GM18498 (cell line): ENCODE results near the gene MTA2.
"Not testable (repeated sequence)": the region's sequence is repeated elsewhere in the genome, so short reads cannot be mapped to it uniquely, and the experiment has no call there.

ENCODE experiments used
- ATAC-seq: cut with Tn5 transposase; IDR thresholded peaks from one replicate; pipeline ENCODE4 v1.9.1; 2021; ENCODE audit warnings: mild to moderate bottlenecking, moderate library complexity; ENCODE audit not compliant: unreplicated experiment

MTA2 gene

DNA sequence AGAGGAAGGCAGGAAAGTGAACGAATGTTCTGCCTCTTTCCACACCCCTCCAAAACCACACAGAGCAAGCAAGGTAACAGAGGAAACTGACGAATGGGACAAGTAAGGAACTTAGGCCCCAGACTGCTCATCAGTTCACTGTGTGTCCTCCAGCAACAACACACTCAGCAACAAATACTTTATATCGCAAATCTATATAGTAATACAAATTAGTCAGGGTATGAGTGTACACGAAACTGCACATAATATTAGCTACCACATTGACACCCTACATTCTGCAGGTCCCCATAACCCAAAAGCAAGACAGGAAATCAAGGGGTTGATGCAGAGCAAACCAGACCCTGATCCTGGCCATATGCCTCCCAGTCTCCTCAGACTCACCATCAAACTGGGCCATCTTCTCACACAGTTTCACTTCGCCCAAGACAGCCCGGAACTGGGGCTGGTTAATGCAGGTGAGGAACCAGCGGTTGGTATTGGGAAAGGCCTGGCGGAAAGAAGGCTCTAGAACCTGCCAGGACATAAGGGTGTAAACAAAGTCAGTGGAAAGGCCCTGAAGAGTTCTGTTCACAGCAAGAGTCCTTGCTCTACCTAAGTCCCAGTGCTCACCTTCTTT lies 34.5 kb downstream of the MTA2 start:
- ATAC-seq: no peak

DNA sequence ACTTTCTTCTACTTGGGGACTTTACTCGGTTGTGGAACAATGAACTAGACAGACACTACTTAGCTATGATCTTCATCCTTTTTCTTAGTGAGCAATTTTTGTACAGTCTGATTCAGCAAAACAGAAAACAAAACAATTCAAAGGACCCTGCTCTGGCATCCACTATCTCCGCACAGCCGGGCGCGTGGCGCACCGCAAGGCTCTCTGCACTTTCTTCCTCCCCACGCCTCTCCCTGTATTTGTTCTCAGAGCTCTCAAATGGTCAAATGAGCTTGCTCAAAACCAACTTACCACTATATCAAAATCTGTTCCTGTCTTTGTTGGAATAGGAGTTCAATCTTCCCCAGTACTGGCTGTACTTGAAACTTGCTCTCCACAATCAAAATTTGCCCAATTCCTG lies 35.4 kb downstream of the MTA2 start:
- ATAC-seq: no peak

DNA sequence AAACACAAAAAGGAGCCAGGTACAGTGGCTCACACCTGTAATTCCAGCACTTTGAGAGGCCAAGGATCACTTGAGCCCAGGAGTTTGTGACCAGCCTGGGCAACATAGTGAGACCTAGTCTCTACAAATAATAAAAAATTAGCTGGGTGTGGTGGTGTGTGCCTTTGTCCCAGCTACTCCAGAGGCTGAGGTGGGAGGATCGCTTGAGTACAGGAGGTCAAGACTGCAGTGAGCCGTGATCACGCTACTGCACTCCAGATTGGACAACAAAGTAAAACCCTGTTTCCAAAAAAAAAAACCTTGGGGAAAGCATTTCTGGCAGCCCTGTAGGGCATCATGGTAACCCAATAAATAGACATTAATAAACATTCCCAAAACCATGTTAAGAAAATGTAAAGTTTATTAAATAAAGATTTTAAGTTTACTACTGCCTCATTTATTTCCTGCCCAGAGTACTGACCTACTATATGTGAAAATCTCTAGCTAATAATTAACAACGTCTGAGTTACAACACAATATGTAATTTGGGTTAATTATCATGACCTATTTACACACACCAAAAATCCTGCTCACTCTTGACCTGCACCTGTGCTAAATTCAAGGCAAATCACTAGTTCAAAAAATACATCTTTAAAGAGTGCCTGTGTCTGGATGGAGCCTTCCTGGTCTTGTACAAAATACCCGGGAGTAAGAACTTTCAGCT lies 36.4 kb downstream of the MTA2 start:
- ATAC-seq: no peak

DNA sequence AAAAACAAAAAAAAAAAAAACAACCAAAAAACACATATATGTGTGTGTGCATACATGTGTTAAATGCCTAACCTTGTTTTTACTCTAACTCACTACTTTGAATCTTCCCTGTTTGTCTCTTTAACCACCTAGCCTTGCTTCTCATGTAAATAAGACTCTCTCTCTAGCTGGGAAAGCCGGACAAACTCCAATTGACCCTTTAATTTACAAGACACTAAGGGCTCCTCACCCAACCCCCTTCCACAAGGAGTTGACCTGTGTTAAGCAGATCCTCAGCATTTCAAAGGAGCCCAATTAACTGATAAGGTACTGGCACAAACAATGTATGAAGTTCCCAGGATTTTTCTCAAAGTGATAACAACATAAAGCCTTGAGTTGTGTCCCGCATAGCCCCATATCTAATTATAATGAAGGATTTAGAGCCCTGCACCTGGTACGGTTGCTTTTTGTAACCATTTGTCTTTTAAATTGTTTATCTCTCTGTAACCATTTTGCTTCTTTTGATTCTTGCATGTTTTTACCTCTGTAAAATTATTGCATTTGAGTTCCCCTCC lies 39.9 kb downstream of the MTA2 start:
- not testable (repeated sequence) for ATAC-seq

DNA sequence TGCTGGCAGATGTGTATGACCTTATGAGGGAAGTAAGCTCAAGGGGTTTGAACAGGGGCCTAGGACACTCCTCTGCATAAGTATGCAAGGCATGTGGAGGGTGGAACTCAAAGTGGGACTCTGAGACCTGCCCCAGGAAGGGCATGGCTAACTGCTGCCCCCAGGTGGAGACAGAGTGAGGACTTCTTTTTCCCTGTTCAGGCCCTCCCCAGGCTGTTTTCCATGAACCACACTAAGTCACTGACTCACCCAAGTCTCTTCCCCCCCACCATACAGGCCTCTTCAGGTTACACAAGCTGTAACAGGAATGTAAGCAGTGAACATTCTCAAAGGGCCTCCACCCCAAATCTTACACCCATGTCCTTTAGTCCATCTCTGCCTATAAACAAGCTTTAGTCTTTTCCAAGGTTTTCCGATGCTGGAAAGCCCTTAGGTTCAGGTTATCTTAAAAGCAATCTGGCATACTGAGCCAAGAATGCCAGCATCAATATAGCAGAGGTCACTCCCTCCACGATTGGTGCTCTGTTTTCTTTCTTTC lies 41.0 kb downstream of the MTA2 start:
- ATAC-seq: no peak

DNA sequence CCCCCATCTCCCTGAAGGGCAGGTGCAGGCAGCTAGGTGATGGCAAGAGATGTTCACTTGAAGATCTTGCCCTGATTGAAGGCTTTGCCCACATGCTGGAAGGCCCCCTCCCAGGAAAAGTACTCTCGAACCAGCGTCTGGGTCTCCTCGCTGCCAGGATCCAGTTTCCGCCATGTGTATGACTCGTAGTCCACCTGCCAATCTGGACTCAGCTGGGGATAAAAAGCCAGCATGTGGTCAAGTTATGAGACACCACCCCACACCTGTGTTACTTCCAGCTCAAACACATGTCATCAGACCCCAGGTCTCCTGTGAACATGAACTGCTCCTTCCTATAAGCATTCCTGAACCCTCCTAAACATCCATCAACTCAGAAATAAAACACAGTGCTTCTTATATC lies 42.0 kb downstream of the MTA2 start:
- ATAC-seq: not testable (repeated sequence)

DNA sequence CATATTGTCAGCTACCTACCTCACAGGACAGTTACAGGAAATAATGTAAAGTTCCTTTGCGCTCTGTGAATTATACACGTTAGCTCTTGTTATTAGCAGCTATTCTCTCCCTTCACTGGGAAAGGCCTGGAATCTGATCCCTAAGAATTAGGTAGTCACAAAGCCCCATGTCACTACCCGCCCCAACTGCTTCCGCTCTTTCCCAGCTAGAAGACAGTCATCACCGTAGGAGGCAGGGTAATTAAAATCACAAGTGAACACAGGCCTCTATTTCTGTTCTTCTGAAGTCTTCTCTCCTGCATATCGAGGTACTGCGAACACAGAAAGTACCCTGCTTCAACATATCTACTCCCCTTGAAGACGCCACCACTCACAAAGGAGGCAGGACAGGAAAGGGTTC lies 42.5 kb downstream of the MTA2 start:
- no peak for ATAC-seq

DNA sequence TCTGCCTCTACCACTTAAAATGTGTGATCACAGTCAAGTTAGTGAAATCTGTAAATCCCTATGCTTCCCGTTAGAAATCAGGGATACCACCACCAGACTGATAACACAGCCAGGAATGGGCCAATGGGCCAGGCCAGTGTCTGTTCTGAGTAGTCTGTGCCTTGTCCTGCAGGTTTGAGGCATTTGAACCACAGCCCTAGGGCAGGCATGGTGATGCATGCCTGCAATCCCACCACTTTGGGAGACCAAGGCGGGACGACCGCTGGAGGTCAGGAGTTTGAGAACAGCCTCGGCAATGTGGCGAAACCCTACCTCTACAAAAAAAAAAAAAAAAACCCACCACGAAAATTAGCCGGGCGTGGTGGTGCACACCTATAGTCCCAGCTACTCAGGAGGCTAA lies 43.0 kb downstream of the MTA2 start:
- ATAC-seq: no peak

DNA sequence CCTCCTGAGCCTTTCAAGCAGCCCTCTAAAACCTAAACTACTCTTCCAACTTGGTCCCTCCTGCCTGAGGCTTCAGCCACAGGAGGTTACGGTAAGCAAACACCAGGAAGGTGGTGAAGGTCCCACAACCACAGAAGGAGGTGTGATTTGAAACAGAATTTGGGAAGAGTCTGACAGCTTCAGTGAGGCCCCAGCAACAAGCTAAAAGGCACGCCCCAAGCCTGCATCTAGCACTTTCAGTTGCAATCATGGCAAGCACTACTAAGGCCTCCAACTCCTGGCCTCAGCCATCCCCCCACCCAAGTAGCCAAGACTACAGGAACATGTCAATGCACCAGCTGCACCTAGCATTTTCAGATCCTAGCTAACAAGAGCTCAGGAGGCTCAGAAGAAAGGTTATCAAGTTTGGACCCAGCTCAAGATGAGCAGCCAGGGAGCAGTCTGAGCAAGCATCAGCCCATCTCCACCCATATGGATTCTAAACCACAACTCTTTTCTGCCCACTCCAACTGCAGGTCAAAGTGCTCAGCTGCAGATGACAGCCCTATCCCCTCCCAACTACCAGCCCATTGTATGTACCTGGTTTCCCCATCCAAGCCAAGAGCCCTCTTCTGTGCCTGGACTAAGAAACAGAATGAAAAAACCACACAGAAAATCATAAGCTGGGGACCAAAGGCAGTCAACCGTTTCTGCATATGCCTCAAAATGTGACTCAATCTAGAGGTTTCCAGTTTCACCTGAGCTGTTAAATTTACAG lies 44.6 kb downstream of the MTA2 start:
- ATAC-seq: peak; percentile 28

DNA sequence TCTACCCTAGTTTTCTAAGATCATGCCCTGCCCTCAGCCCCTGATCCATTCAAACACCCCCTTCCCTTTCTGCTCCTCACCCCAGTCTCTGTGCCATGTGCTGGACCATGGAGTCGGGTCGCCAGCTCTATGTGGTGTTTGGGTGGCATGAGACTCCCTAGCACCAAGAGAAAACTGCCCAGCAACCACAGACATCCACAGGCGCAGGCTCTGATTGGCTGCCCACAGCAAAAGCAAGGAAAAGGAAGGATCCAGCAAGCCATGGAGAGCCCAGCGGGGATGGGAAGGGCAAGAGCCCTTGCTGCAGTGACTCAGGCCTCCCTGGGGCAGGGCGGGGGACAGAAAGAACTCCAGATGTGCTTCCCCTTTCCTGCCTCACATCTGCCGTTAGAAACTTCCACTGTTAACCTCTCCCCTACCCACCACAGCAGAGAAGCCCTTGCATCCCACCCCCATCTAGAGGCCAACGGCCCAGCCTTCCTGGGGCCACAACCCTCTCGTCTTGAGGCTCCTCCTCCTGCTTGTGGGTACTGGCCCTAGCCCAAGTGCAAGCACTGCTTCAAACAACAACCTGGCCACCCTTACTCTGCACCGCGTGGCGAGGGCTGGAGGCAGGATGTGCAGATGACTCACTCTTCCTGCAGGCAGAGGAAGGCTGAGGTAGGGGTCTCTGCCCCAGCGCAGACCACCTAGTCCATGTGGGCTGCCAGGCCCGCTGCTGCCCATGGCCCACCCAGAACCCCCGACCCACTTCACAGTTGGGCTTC lies 45.4 kb downstream of the MTA2 start:
- peak; percentile 45 for ATAC-seq

DNA sequence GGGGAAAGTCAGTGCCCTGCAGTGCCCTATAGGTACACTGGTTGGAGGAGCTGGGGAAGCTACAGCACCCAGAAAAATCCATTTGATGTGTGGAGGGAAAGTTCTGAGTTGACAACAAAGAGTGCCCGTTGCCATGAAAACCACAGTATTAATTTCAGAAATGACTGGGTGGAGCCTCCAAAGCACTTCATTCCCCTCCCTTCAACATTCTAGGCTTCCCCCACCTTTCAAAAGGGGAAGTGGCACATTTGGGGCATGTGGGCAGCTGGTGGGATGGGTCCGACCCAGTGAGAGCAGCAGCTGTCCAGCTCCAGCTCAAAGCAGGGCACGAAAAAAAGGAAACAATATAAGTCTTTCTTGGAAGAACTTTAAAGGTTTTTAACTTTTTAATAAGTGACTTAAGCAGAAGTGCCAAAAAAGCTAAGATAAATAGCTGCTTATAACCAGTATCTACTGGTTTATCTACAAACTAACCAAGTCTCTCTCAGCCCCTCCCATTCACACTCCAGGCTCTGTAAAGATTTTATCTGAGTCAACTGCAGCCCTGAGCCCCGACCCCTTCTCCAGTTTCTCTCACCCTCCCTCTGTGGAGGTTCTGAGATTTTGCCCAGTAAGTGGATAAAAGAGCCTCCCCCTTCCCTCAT lies 46.1 kb downstream of the MTA2 start:
- ATAC-seq: peak; percentile 35

DNA sequence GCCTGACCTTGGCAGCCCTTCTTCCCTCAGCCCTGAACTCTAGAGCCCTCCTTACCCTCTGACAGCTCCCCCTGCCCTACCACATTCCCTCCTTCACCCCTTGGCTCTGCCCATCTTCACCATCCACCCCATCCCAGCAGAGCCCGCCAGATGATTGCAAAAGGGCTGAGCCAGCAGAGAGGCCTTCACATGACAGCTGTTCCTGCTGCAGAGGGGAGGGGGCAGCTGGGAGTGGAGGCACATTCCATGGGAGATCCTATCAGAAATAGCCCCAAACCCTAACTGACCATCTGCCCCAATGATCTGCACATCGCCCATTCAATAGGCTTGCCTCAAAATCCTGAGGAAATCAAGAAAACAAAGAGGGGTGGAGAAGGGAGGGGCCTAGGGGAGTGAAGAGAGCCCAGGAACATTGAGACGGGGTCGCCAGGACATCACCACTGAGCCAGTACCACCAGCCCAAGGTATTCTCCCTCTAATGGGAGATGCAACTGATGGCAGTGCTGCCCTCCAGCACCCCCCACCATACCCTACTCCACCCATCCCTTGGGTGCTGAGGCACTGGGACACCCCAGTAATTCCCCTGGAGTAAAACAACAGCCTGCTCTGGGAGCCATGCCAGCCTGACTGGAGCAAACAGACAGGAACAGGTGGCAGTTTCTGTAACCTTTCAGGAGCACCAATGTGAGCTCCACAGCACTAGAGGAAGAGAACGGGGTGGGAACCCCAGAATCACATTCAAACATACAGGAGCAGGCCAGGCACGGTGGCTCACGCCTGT lies 47.1 kb downstream of the MTA2 start:
- ATAC-seq: no peak

DNA sequence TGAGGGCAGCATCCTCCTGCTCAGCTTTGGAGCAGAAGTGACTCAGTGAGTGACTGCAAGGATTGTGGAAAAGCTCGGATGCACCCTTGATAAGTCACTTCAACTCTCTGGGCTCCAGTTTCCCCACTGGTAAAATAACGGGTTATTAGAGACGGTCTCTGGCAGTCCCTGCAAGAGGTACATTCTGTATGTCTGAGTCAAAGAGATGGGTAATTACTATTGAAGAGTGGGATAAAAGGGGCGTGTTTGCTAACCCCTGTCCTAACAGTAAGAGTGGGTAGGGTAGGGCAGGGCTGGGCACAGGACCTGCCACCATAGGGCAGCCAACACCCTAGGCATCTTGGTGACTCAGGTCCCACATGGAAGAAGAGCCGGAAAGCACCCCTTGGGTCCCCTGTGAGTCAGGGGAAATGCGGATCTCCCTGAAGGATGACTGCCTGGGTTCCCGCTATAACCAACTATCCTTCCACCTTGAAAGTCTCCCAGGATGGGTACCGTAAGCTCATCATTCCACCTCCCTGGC lies 47.8 kb downstream of the MTA2 start:
- ATAC-seq: no peak

DNA sequence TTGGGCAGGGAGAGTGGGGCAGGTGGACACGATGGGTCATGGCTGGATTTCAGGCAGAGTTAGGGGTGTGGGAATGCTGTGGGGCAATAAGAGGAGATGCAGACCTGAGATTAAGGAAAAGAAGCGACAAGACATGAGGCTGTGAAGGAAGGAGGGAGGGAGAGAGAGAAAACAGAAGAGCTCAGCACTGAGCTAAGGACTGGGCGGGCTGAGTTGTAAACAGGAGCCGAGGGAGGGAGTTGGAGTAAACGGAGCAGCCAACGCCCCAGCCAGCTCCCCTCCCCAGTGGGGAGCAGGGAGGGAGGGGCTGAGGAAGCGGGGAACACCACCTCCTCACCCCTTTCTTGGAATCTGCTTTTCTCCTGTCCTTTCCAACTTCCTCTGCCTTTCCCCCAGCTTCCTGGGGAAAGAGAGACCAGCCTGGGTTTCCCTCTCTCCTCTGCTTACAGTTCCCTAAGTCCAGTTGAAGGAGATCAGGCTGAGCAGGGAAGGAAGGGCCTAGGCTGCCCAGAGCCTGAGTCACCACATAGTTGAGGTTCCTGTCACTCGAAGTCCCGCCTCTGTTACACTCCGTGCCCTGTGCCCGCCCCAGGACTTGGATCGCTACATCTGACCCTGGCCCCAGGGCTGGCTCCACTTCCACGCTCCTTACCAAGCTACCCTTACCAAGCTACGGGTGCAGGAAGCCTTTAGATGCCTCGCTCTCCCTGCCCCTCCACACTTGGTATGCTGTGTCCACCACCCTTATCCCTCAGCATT lies 48.4 kb downstream of the MTA2 start:
- no peak for ATAC-seq

DNA sequence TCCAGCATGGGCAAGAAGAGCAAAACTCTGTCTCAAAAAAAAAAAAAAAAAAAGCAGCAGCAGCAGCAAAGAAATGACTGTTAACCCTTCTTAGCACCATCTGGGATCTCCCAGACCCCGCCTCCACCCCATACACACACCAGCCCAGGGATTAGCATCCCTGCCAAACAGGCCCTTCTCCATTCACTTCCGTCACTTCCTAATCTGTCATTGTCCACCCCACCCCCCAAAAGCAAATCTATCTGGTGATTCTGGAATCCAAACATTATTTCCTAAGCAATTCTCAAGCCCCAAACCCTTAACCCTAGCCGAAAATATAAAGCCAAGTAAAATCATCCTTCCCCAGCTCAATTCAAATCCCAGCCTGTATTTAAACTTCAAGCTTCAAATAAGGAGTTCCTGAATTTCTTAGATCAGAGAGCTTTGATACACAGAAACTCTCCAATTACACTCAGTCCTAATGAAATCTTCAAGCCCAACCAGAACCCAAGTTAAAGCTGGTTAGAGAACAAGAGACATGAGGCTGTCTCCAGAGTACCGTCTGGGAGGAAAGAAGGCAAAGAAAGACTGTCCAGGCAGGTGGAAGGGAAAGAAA lies 49.1 kb downstream of the MTA2 start:
- no peak for ATAC-seq

DNA sequence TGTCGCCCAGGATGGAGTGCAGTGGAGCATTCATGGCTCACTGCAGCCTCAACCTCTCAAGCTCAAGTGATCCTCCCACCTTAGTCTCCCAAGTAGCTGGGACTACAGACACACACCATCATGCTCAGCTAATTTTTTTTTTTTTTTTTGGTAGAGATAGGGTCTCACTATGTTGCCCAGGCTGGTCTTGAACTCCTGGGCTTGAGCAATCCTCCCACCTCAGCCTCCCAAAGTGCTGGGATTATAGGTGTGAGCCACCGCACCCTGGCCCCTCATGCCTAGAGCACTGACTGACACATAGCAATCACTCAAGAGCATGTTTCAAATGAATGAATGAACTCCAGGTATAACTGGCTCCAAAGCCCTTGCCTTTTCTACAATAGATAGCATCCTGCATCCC lies 51.2 kb downstream of the MTA2 start:
- not testable (repeated sequence) for ATAC-seq

DNA sequence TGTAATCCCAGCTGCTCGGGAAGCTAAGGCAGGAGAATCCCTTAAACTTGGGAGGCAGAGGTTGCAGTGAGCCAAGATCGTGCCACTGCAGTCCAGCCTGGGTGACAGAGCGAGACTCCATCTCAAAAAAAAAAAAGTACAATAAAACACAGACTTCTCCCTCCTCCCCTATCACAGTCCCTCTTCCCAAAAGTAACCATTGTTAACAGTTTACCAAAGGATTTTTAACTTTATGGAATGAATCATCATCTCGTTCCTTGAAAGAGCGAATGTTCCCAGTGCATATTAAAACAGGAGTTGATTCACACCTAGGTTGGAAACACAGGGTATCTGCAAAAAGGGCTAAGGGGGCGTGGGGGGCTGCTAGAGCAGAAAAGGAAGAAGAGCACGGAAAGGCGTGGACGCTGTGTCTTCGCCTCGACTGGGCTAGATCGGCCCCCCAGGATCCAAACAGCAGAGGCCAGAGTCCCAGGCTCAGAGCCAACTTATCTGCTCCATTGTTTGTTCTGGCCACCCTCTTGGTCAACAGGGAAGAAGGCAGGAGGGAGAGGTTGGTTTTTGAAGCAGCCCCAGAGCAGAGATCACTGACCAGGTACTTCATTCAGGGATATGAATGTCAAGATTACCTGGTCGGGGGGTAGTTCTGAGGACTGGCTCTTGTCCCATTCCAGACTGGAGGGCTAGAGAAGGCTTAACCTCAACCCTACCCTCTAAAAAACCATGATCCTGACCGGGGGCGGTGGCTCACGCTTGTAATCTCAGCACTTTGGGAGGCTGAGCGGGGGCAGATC lies 52.9 kb downstream of the MTA2 start:
- no peak for ATAC-seq
